Kidney capillary endothelial cell (primary cell): ENCODE data around the gene PIMREG.

Experiments
- DNase-seq: peaks from one replicate; pipeline ENCODE4 v3.0.0-alpha.2; 2018; ENCODE audit warnings: low spot score

Gene PIMREG

GRCh38 chr17:6462692-6463091 is 18.4 kb downstream of the PIMREG start:
- DNase-seq = no peak

DNA sequence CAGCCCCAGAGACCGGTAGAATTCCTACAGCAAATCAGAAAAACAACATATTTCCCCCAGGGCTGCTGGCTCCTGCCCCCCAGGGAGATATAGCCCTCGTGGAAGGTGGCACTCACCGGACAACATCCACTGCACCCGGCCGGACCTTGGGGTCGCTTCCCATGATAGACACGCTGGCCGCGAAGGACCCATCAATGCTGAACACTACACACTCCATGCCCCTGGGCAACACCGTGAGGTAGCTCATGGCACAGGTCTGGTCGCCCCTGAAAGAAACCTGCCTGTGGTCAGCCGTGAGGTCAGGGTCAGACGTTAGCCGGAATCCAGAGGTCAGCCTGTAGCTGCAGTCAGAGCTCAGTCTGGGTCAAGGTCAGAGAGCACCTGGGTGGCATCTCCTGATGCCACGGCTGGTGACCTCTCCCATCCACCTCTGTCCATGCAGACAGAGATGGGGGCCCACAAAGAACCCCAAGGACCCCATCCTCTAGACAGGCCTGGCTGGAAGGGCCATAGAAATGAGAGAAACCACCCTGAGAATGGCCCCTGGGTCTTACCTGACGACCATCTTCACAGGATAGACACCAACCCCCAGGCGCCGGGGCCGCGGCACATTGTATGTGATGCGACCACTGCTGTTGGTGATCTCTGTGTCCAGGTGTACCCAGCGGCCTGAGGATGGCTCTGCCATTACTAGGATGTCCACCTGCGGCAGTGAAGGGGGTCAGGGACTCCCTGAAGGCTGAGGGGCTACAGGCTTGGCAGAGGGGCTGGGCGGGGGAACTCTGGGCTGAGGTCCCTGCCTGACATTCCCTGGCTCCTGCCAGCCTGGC is 19.6 kb downstream of the PIMREG start:
- no peak for DNase-seq

DNA sequence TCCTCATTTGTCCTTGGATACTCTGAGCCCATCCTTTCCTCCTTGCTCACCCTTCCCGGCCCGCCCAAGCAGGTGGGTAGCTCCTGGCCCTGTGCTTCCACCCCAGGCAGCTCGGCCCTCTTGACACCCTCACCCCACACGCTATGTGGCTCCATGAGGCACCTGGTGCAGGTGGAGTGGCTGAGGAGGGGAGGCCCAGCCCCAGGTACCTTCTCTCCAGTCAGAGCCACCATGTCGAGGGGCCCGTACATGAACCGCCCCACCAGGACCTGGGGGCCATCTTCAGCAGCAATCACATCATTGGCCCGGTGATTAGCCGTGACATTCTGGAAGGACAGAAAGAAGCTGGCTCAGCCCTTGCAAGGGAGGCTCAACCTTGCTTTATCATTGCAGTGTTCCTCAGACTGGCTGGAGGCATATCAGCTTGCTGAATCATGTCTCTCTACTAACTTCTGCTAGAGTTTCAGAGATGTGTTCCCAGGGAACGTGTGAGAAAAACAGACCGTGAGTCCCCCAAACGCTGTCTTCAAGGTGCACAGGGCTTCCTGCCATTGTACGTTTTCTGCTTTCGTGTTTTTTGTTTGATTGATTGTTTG is 20.3 kb downstream of the PIMREG start:
- no peak for DNase-seq

- no peak for DNase-seq
These were observed 21.1 kb downstream of the PIMREG start for GRCh38 chr17:6465206-6466003.

DNA sequence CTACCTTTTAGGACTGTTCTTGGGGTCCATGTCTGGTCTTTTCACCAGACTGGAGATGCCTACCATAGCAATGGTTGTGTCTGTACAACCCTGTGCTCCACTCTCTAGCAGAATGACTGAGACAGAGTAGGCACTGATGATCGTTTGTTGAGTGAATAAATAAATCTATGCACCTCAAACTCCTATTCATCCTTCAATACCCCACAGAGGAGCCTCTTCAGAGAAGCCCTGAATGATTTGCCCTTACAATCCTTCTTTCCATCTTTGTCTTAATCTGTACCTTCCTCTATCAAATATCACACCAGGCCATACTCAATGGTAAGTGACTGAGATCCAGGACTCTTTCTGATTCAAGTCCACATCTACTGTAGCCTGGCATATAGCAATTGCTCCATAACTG is 23.3 kb downstream of the PIMREG start:
- DNase-seq = no peak

DNA sequence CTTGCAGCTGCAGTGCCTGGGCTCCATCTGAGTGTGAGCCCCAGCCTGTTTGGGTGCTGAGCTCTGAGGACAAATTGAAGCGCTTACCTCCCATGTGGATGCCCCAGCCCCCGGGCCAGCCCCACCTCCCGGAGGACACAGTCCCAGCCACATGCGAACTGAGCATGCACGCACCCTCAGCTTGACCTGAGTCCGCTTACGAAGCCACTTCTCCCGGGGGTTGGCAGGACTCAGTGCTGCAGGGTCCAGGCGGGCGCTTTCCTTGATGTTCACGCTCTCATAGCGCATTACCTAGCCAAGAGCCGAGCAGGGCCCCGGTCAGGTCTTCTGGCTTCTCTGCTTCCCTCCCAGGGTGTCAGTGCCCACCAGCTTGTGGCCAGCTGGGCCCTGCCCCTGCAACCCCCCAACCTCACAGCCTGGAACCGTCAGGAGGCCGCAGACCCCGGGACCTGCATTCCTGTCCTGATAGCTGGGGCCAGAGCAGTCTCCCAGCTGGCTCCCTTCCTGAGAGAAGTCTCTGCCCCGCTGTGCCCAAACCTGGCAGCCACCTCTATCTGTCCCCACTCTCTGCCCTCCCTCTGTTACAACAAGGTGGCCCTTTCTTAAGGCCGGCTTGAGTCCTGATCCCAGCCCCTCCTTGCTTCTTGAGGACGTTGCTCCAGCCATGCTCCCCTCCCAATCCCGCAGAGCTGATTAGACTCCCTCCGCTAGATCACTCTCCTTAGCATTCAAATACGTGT is 24.0 kb downstream of the PIMREG start:
- DNase-seq = no peak

DNA sequence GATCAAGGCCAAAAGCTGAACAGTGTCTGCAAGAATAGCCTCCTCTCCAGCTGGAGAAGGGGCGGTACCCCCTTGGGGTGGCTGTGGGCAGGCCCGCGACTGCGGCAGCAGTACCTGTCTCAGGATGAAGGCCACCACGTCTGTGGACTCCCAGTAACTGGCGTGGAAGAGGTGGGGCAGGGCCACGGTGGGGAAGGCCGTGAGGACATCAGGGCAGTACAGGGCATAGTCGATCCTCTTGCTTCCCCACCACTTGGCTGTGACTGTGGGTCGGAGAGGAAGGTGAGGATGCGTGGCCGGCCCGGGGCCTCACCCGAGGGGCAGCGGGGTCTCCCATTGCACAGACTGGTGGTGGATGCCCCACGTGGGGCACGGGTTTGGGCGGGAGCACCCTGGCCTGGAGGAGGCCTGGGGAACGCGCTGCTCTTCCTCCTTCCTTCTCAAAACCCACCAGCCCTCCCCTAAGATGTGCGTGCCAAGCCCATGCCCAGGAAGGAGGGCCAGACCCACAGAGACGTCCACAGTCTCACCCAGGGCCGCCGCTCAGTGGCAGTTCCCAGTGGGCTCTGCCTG is 26.0 kb downstream of the PIMREG start:
- DNase-seq = no peak

DNA sequence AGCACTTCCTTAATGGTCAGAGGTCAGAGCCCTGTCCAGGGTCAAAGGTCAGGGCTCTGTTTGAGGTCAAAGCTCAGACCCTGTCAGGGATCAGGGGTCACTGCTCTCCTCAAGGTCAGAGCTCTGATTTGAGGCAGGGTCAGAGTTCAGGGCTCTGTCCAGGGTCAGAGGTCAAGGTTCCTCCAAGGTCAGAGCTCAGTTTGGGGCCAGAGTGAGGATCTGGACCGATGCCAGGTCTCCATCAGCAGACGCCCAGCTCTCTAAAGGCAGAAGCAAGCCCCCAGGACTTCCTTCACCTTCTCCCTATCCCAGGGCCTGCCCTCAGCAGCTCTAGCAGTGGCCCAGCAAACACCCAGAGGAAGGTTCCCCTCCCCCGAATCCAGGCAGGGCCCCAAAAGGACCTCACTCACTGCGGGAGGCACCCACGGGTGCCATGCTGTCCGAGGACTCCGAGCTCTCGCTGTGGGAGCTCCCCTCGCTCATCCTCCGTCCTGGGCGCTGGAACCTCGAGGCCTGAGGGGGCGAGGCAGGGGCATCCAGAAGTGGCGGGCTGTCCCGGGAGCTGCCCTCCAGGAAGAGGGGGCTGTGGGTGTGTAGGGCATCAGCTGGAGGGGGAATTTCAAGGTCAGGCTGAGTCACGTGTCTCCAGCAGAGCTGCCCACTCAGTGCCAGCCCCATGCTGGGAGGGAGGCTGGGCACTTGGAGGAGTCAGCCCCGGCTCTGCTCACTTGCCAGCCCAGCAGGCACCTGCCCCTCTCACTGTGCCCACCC is 26.7 kb downstream of the PIMREG start:
- no peak for DNase-seq

DNA sequence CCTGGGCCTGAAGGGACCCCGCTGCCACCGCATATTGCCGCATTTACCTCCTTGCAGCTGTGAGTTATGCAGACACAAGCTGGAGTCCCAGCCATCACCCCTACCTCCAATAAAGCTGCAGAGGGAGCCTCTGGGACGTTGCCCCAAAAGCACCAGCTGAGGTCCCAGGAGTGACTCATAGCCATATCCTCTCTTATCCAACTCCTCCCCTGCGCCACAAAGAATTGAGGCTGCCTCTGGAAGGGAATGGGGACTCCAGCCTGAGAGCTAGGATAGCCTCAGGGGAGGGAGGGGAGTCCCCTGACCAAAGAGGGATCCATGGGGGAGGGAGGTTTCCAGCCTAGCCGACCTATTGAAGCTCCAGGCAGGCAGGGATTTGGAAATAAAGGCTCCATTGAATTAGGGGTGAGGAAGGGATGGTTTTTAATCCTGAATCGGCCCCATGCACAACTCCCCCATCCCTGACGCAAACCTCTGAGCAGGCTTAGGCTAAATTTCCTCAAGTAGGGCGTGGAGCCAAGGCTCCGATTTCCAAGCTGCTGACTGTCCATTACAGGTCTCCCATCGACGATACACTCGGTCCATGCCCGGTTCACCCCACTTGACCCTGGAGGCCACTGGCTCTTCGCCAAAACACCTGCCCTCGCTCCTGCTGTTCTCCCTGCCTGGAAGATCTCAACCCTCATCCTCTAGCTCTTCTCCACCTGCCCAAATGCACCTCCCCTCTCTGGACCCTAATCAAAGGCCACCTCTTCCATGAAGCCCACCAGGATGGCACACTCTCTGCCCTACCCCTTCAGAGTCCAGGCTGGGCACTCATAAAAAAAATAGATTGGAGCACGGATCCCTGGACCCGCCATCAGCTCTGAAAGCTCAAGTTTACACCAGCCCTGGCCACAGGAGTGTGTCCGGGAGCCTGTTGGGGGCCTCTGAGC is 27.5 kb downstream of the PIMREG start:
- DNase-seq = no peak

DNA sequence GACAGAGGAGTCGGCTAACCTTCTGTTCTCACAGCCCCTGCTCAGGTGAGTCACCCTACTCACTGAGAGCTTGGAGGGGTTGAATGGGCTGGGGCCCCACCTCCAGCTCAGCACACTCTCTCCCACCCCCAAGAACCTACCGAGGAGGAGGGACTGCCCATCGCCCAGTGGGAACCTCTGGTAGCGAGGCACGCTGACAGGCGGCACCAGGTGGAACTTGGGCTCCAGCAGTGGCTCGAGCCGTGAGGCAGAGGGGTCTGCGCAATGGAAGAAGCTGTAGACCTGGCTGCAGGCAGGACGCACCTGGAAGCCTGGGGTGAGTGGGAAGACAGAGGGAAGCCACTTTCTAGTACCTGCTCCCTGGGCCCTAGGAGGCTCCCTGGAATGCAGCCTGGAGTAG is 28.3 kb downstream of the PIMREG start:
- no peak for DNase-seq

- DNase-seq = peak; percentile 74
These were observed 29.0 kb downstream of the PIMREG start for GRCh38 chr17:6473128-6473767.

DNA sequence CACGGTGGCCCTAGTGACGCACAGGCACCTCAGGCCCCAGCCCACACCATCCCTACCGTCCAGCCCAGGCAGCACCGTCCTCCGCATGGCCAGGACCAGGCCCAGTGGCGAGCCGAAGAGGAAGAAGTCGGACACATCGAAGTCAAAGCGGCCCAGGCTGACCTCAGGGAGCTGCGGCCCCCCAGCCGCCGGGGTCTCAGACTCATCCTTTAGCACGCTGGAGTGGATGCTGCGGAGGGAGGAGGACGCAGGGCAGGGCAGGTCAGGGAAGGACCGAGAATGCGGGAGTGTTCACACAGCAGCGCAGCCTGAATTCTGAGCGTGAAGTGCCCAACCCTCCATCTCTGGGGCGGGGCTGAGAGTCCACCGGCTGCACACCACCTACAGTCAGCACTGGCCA is 30.1 kb downstream of the PIMREG start:
- DNase-seq = no peak

GRCh38 chr17:6474906-6475305 is 30.7 kb downstream of the PIMREG start:
- DNase-seq = no peak

GRCh38 chr17:6475411-6475810 is 31.2 kb downstream of the PIMREG start:
- no peak for DNase-seq

- no peak for DNase-seq
These were observed 32.0 kb downstream of the PIMREG start for GRCh38 chr17:6476076-6476809.

GRCh38 chr17:6476810-6477179 is 32.5 kb downstream of the PIMREG start:
- no peak for DNase-seq

DNA sequence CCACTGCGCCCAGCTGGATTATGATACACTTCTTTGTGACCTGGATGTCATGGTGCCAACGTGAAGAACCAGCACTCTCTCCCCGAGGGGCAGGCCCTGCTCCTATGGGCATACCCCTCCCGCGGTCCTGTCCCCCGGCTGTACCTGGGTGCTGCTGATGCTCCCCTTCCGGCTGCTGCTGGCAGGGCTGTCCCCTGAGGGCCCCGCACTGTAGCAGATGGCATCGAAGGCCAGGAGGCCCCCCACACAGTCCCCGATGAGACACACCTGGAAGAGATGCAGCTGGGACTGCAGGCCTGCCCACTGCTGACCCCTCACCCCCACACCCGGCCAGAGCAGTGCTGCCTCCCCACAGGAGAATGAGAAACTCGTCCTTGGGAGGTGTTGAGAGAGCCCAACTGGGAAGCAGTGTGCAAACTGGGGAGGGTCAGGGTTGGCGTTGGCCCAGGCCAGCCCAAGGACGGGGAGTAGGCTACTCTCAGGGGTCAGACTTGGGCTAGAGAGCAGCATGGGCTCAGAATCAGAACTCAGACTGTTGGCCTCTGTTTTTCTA is 33.7 kb downstream of the PIMREG start:
- DNase-seq = no peak

DNA sequence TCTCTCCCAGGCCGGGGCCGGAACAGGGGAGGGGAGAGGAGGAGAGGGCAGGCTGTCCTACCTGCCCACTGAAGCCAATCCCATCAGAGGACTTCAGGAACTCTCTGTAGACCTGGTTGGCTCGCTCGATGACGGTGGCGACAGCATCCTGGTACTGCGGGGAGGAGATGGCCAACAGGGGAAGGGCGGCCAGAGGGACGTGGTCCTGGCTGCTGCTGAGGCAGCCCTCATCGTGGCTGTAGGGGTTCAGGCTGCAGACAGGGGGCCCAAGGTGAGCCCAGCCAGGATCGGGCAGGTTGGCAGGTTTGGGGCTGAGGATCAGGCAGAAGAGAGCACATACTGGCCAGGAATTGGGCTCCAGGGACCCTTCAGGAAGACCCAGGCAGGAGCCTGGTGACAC is 34.2 kb downstream of the PIMREG start:
- DNase-seq = no peak
